HFF-Myc (cell line): ENCODE results near the gene CENATAC.
"Not testable (repeated sequence)": the region's sequence is repeated elsewhere in the genome, so short reads cannot be mapped to it uniquely, and the experiment has no call there.

Experiments used
- DNase-seq: peaks from one replicate; pipeline ENCODE4 v3.0.0-alpha.2; 2011; ENCODE audit warnings: low read depth; ENCODE audit errors: extremely low read depth
- H3K4me3 ChIP-seq: replicated peaks from 2 replicates; pipeline ENCODE4 v1.5.1; 2011; ENCODE audit warnings: low read depth, mild to moderate bottlenecking, control low read depth, low read length
- CTCF ChIP-seq: IDR thresholded peaks from 2 replicates; pipeline ENCODE4 v1.5.1; 2012; ENCODE audit warnings: mild to moderate bottlenecking, low read depth, low read length, control low read depth; ENCODE audit errors: missing control alignments

CENATAC gene

GRCh38 chr11:118958577-118958976 is 39.4 kb upstream of the CENATAC start:
- no peak for DNase-seq
- no peak overlapping the region for H3K4me3 ChIP-seq
- no peak for TF ChIP-seq CTCF

GRCh38 chr11:118961189-118961588 is 36.7 kb upstream of the CENATAC start:
- H3K4me3 ChIP-seq: no peak overlapping the region
- no peak for DNase-seq
- TF ChIP-seq CTCF: no peak

- DNase-seq: no peak
- no peak for TF ChIP-seq CTCF
- H3K4me3 ChIP-seq: no peak overlapping the region
Measured at GRCh38 chr11:118961591-118961990, 36.3 kb upstream of the CENATAC start.

- not testable (repeated sequence) for H3K4me3 ChIP-seq, DNase-seq
Measured at GRCh38 chr11:118969508-118969907, 28.4 kb upstream of the CENATAC start.

- no peak within 1 kb of the TSS for H3K4me3 ChIP-seq
- TF ChIP-seq CTCF: no peak
- no peak for DNase-seq
Measured at GRCh38 chr11:118971646-118972045, 26.3 kb upstream of the CENATAC start, which contains the start of gene FOXR1. Gene FOXR1 (plus strand): TSS chr11:118971761. CDS start chr11:118971932, 171 bp downstream.

GRCh38 chr11:118973985-118974384 is 24.0 kb upstream of the CENATAC start:
- no peak overlapping the region for H3K4me3 ChIP-seq
- TF ChIP-seq CTCF: no peak
- no peak for DNase-seq

GRCh38 chr11:118975771-118976709 is 21.9 kb upstream of the CENATAC start:
- no peak for TF ChIP-seq CTCF
- H3K4me3 ChIP-seq: no peak overlapping the region
- DNase-seq: no peak
